ENCODE measurements around the gene DAGLA. TPM values are rescaled to one million over a fixed set of nuclear protein-coding genes. Genes with fewer than 3 reads are reported as not detected.

The DAGLA gene
- total RNA-seq, 1 donor from 2014 or later: 4.8 TPM

GRCh38 chr11:61731211-61731951 lies 51.2 kb downstream of the DAGLA start:
- H3K27me3 Mint-ChIP-seq (ENCODE audit: low read depth): no peaks in the 10 kb centered on the region
- no peaks in the 10 kb centered on the region for H3K9me3 Mint-ChIP-seq (ENCODE audit: low read depth)
- TF ChIP-seq CTCF (IDR thresholded peaks at IDR 0.05): no peak
- no peak overlapping the region for H3K4me3 Mint-ChIP-seq (ENCODE audit: unreplicated experiment)
- peaks cover 10% of the 10 kb centered on the region for H3K36me3 Mint-ChIP-seq (ENCODE audit: low read depth)
- H3K27ac Mint-ChIP-seq (ENCODE audit: unreplicated experiment): no peak overlapping the region
- no peak for DNase-seq (ENCODE audit: low spot score)
- peaks cover 20% of the 10 kb centered on the region for H3K4me1 Mint-ChIP-seq (ENCODE audit: low read depth)

DNA sequence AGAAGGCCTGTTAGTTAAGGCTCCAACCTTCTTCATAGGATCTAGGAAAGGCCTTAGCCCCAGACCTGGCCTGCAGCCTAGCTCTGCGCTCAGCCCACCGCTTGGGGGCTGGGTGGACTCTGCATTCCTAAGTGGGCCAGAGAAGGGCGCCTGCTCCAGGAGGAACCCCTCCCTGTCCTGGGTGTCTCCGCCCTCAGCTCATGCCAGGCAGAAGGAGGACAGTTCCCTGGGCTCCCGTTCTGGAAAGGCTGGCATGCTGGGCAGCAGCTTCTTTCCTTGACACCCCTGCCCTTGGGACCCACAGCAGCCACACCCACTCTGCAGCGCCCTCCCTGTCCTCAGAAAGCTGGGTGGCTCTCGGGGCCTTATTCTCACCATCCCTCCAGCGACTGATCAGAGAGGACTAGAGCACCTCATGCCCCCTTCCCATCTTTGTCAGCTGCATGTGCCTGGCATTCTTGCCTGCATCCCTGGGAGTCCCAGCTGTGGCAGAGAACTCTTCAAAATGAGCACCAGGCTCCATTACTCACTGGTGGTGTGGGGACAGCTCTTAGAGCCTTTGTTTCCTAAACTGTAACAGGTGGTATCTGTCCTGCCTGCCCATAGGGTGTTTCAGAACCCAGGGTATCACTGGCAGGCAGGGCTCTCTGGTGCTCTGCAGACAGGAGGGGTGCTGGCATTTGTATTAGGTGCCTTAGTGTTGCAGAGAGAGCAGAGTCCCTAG lies 51.9 kb downstream of the DAGLA start:
- Mint-ChIP-seq H3K27ac (ENCODE audit: unreplicated experiment) (no peak overlapping the region), H3K9me3 (ENCODE audit: low read depth) (no peaks in the 10 kb centered on the region), H3K27me3 (ENCODE audit: low read depth) (no peaks in the 10 kb centered on the region), H3K4me3 (ENCODE audit: unreplicated experiment) (no peak overlapping the region), H3K36me3 (ENCODE audit: low read depth) (peaks cover 10% of the 10 kb centered on the region), H3K4me1 (ENCODE audit: low read depth) (peaks cover 20% of the 10 kb centered on the region)
- no peak for DNase-seq (ENCODE audit: low spot score)
- no peak for TF ChIP-seq CTCF (IDR thresholded peaks at IDR 0.05)

DNA sequence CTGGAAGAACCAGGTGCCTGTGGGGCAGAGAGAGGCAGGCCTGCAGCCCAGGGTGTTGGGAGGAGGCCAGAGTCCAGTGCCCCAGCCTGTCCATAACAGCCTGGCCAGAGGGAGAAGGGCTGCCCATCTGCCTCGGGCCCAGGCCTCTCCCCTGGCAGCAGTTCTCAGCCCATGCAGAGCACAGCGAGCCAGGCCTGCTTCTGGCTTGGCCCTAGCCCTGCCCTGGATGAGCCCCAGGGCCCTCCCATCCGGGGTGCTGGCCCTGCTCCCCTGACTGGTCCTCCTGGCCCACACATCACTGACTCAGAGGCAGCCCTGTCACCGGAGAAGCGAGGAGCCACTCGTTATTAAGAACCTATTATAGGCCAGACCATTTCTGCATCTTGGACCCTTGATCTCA lies 52.5 kb downstream of the DAGLA start:
- H3K27ac Mint-ChIP-seq (ENCODE audit: unreplicated experiment): no peak overlapping the region
- H3K4me1 Mint-ChIP-seq (ENCODE audit: low read depth): peaks cover 20% of the 10 kb centered on the region
- TF ChIP-seq CTCF (IDR thresholded peaks at IDR 0.05): no peak
- H3K36me3 Mint-ChIP-seq (ENCODE audit: low read depth): peaks cover 10% of the 10 kb centered on the region
- DNase-seq (ENCODE audit: low spot score): no peak
- H3K27me3 Mint-ChIP-seq (ENCODE audit: low read depth): no peaks in the 10 kb centered on the region
- no peaks in the 10 kb centered on the region for H3K9me3 Mint-ChIP-seq (ENCODE audit: low read depth)
- no peak overlapping the region for H3K4me3 Mint-ChIP-seq (ENCODE audit: unreplicated experiment)

DNA sequence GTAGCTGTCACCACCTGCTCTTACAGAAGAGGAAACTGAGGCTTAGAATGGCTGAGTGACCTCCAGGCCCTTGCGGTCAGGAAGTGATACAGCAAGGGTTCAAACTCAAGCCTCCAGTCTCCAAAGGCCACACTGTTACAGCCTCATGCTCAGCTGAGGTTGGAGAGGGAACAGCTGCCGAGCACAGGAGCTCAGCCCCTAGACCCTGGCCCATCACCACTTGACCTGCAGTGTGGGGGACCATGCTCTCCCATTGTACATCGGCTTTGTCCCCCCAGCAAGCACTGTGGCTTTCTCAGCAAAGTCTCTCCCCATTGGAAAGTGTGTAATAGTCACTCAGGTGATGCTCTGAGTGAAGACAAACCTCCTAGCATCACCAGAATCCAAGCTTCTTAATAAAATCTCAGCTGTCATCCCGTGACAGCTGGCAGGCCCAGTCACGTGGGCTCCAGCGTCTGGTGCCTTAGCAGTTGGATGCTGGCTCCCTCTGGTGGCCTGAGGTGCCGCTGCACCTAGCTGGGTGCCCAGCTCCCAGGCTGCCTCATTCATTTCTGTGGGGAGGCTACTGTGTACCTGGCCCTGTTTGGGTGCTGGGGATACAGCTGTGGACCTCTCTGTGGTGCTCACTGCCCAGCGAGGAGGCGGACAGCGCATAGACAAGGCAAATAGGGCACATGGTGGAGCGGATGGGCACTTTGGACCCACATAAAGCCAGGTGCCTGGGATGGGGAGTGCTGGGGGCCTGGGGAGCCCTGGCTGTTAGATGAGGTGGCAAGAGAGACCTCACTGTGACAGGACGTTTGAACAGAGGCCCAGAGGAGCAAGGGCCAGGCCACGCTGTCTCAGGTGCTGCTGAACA lies 53.2 kb downstream of the DAGLA start:
- Mint-ChIP-seq H3K27me3 (ENCODE audit: low read depth) (no peaks in the 10 kb centered on the region), H3K4me3 (ENCODE audit: unreplicated experiment) (no peak overlapping the region), H3K9me3 (ENCODE audit: low read depth) (no peaks in the 10 kb centered on the region), H3K36me3 (ENCODE audit: low read depth) (peaks cover 7% of the 10 kb centered on the region), H3K27ac (ENCODE audit: unreplicated experiment) (peak overlapping the region; percentile 72), H3K4me1 (ENCODE audit: low read depth) (peaks cover 19% of the 10 kb centered on the region)
- DNase-seq (ENCODE audit: low spot score): no peak
- peak; percentile 96 for TF ChIP-seq CTCF (IDR thresholded peaks at IDR 0.05)

GRCh38 chr11:61734767-61735166 lies 54.6 kb downstream of the DAGLA start:
- no peaks in the 10 kb centered on the region for H3K27me3 Mint-ChIP-seq (ENCODE audit: low read depth)
- no peak overlapping the region for H3K4me3 Mint-ChIP-seq (ENCODE audit: unreplicated experiment)
- DNase-seq (ENCODE audit: low spot score): no peak
- H3K4me1 Mint-ChIP-seq (ENCODE audit: low read depth): peaks cover 11% of the 10 kb centered on the region
- H3K9me3 Mint-ChIP-seq (ENCODE audit: low read depth): no peaks in the 10 kb centered on the region
- TF ChIP-seq CTCF (IDR thresholded peaks at IDR 0.05): no peak
- H3K36me3 Mint-ChIP-seq (ENCODE audit: low read depth): peaks cover 4% of the 10 kb centered on the region
- no peak overlapping the region for H3K27ac Mint-ChIP-seq (ENCODE audit: unreplicated experiment)
